GM12878 (cell line): ENCODE results near the gene COBLL1. TPM values are rescaled to one million over a fixed set of nuclear protein-coding genes. Genes with fewer than 3 reads are reported as not detected.

Source experiments
- ATAC-seq: fragments of 200-7000 bp; cut with Tn5 transposase; 3 replicates; pipeline ENCODE4 v1.9.1; 2020; ENCODE audit warnings: mild to moderate bottlenecking, moderate library complexity
- BruUV-seq: library from RNA; stranded (reverse); fragments of 400-500 nt; replicated peaks from 2 replicates; lab custom pipeline; 2021; lab: Mats Ljungman, UMichigan
- CTCF ChIA-PET: fragments of 300-600 bp; sonication (Branson Sonifier 250); formaldehyde crosslinking; extraction: SDS; loops from one replicate; lab custom pipeline; 2021; ENCODE audit warnings: inconsistent platforms; lab: Yijun Ruan, JAX
- POLR2A ChIA-PET: fragments of 350-600 bp; formaldehyde crosslinking; extraction: SDS; loops from one replicate; lab custom pipeline; 2021; ENCODE audit warnings: inconsistent platforms; lab: Charles Lee
- RAD21 ChIA-PET: fragments of 300-600 bp; sonication (Branson Sonifier 250); formaldehyde crosslinking; loops from one replicate; lab custom pipeline; 2023; ENCODE audit warnings: antibody characterized with exemption; ENCODE audit not compliant: unreplicated experiment; lab: Charles Lee
- SMC1A ChIA-PET: fragments of 300-600 bp; sonication (Branson Sonifier 250); formaldehyde crosslinking; loops from one replicate; lab custom pipeline; 2023; ENCODE audit not compliant: unreplicated experiment, uncharacterized antibody; lab: Charles Lee
- DNase-seq: peaks from one replicate; pipeline ENCODE4 v3.0.0-alpha.2; 2011; ENCODE audit warnings: low read depth, low spot score
- FAIRE-seq: peaks from 3 replicates; lab custom pipeline; 2011; peaks lifted over from hg19 to GRCh38; lab: Jason Lieb, UNC
- H2AFZ ChIP-seq: 2 replicates; pipeline ENCODE4 v1.6.0; 2011; ENCODE audit warnings: low read depth, low read length, control low read depth; ENCODE audit not compliant: control insufficient read depth
- H3K27ac ChIP-seq: 2 replicates; pipeline ENCODE4 v1.5.1; 2011; ENCODE audit warnings: control low read depth; ENCODE audit not compliant: control insufficient read depth, insufficient read depth
- H3K27me3 ChIP-seq, 2 experiments: replicated peaks in 1 of 2; 2 replicates each; pipeline versions ENCODE4 v1.6.0 to v1.6.1; 2011; ENCODE audit warnings: low read length in 1 of 2; ENCODE audit not compliant: control insufficient read depth in 2 of 2, insufficient read depth in 2 of 2
- H3K36me3 ChIP-seq, 2 experiments: 2 replicates each; pipeline ENCODE4 v1.5.1; 2011; ENCODE audit warnings: low read length in 1 of 2; ENCODE audit not compliant: control insufficient read depth in 2 of 2, insufficient read depth in 2 of 2
- H3K4me1 ChIP-seq: 2 replicates; pipeline ENCODE4 v1.6.1; 2011; ENCODE audit warnings: mild to moderate bottlenecking, low read length, moderate library complexity, mixed read lengths; ENCODE audit not compliant: control insufficient read depth, insufficient read depth
- H3K4me2 ChIP-seq: 2 replicates; pipeline ENCODE4 v1.6.0; 2011; ENCODE audit warnings: control low read depth; ENCODE audit not compliant: control insufficient read depth, insufficient read depth
- H3K4me3 ChIP-seq: fragments of 200-600 bp; sonication (generic); 2 replicates; pipeline ENCODE4 v1.5.1; 2016
- H3K79me2 ChIP-seq: 2 replicates; pipeline ENCODE4 v1.6.0; 2011; ENCODE audit warnings: low read length; ENCODE audit not compliant: control insufficient read depth, insufficient read depth
- H3K9ac ChIP-seq: 2 replicates; pipeline ENCODE4 v1.8.0; 2011; ENCODE audit warnings: low read length, control low read depth, mixed read lengths; ENCODE audit not compliant: control insufficient read depth, insufficient read depth
- H3K9me3 ChIP-seq: replicated peaks from 3 replicates; pipeline ENCODE4 v1.5.1; 2011; ENCODE audit warnings: mild to moderate bottlenecking, low read length; ENCODE audit not compliant: control insufficient read depth, insufficient read depth
- H4K20me1 ChIP-seq: 2 replicates; pipeline ENCODE4 v1.6.0; 2011; ENCODE audit not compliant: control insufficient read depth, insufficient read depth
- DPF2 ChIP-seq: fragments of 450-650 bp; IDR thresholded peaks from 2 replicates; pipeline ENCODE4 v1.6.1; 2017; ENCODE audit warnings: mild to moderate bottlenecking
- ESRRA ChIP-seq: IDR thresholded peaks from 2 replicates; pipeline ENCODE4 v1.6.1; 2012; ENCODE audit warnings: mild to moderate bottlenecking, low read length, improper control_type of control experiment
- HDAC6 ChIP-seq: fragments of 200-600 bp; sonication (generic); IDR thresholded peaks from one replicate; pipeline ENCODE4 v1.8.0; 2017; ENCODE audit warnings: antibody characterized with exemption; ENCODE audit not compliant: unreplicated experiment
- JUNB ChIP-seq: IDR thresholded peaks from 2 replicates; pipeline ENCODE4 v1.6.1; 2016; ENCODE audit warnings: antibody characterized with exemption, mild to moderate bottlenecking
- KAT2A ChIP-seq: conservative IDR thresholded peaks from 2 replicates; pipeline ENCODE4 v1.6.1; 2011; ENCODE audit warnings: low read depth, low read length; ENCODE audit not compliant: control insufficient read depth
- KDM1A ChIP-seq: fragments of 200-600 bp; sonication (generic); IDR thresholded peaks from 2 replicates; pipeline ENCODE4 v1.6.1; 2016; ENCODE audit warnings: borderline replicate concordance
- MEF2B ChIP-seq: fragments of 450-650 bp; IDR thresholded peaks from 2 replicates; pipeline ENCODE4 v1.6.1; 2018; ENCODE audit warnings: mild to moderate bottlenecking, moderate library complexity; ENCODE audit not compliant: partially characterized antibody, poor library complexity, severe bottlenecking
- NR2F1 ChIP-seq: fragments of 450-650 bp; conservative IDR thresholded peaks from 2 replicates; pipeline ENCODE4 v1.6.1; 2017; ENCODE audit warnings: mild to moderate bottlenecking
- RUNX3 ChIP-seq: IDR thresholded peaks from 2 replicates; pipeline ENCODE4 v1.6.1; 2012; ENCODE audit warnings: low read length, inconsistent platforms
- TARDBP ChIP-seq: IDR thresholded peaks from 2 replicates; pipeline ENCODE4 v1.6.1; 2016; ENCODE audit warnings: borderline replicate concordance
- TBL1XR1 ChIP-seq: IDR thresholded peaks from 2 replicates; pipeline ENCODE4 v1.6.1; 2012; ENCODE audit warnings: low read depth, low read length, improper control_type of control experiment
- YBX1 ChIP-seq: fragments of 450-650 bp; IDR thresholded peaks from 2 replicates; pipeline ENCODE4 v1.6.1; 2016; ENCODE audit warnings: antibody characterized with exemption
- ZNF207 ChIP-seq: fragments of 450-650 bp; IDR thresholded peaks from 2 replicates; pipeline ENCODE4 v1.6.1; 2014; ENCODE audit warnings: antibody characterized with exemption, mild to moderate bottlenecking, borderline replicate concordance
- WGBS: methylation state at CpG from one replicate; pipeline ENCODE4 v1.1.6; 2016; ENCODE audit warnings: low lambda C conversion rate; ENCODE audit not compliant: insufficient replicate concordance, insufficient coverage; ENCODE audit errors: missing lambda C conversion rate; 5-methylcytosine and 5-hydroxymethylcytosine counted together
- in situ Hi-C: fragments of 300-500 bp; cut with MboI; formaldehyde crosslinking; loops from 9 replicates; pipeline ENCODE4 v1.14.3; 2018; ENCODE audit warnings: mixed read lengths
- intact Hi-C: fragments of 100-400 bp; cut with micrococcal nuclease; formaldehyde crosslinking; loops from one replicate; pipeline ENCODE4 v1.14.2; 2022; ENCODE audit not compliant: unreplicated experiment
- polyA plus RNA-seq, 11 experiments: library from polyadenylated mRNA; depleted of rRNA in 4 of 11; unstranded in 6 of 11; stranded (reverse) in 5 of 11; fragments of >200 nt; fragmentation: Nextera tagmentation in 4 of 11; fragmentation: Illumina TruSeq in 1 of 11; extraction: Ambion mirVana in 4 of 11; extraction: Trizol in 1 of 11; gene quantifications; 1 replicate in 1 of 11; 2 replicates in 10 of 11; pipeline versions ENCODE4 v1.2.1 to v1.2.3, GENCODE V29; 2011 to 2016; ENCODE audit warnings: inconsistent platforms in 2 of 11, missing spikeins in 2 of 11, low read depth in 1 of 11
- total RNA-seq, 4 experiments: library from RNA; depleted of rRNA in 3 of 4; stranded (reverse); fragments of >200 nt in 3 of 4; fragmentation: Illumina TruSeq in 1 of 4; extraction: Trizol in 1 of 4; gene quantifications; 2 replicates each; pipeline versions ENCODE4 v1.2.1 to v1.2.3, GENCODE V29; 2013 to 2021
- TF ChIP-seq, protein P1 (sequence below): fragments of 450-650 bp; IDR thresholded peaks from 2 replicates; pipeline ENCODE4 v1.6.1; 2017; ENCODE audit warnings: low read depth, mild to moderate bottlenecking, moderate library complexity
- TF ChIP-seq, protein P2 (sequence below): IDR thresholded peaks from 2 replicates; pipeline ENCODE4 v1.6.1; 2011; ENCODE audit warnings: low read depth, low read length, improper control_type of control experiment, borderline replicate concordance
- TF ChIP-seq, protein P3 (sequence below): fragments of 150-350 bp; IDR thresholded peaks from 2 replicates; pipeline ENCODE4 v1.6.1; 2014; ENCODE audit warnings: mild to moderate bottlenecking, low read depth, low read length

Gene COBLL1
- total and polyA plus RNA-seq, 10 of the 15 experiments (the other 5 are each of a cell fraction or from before 2014, with no cell fraction given), result 0.46 TPM; not detected in 9

DNA sequence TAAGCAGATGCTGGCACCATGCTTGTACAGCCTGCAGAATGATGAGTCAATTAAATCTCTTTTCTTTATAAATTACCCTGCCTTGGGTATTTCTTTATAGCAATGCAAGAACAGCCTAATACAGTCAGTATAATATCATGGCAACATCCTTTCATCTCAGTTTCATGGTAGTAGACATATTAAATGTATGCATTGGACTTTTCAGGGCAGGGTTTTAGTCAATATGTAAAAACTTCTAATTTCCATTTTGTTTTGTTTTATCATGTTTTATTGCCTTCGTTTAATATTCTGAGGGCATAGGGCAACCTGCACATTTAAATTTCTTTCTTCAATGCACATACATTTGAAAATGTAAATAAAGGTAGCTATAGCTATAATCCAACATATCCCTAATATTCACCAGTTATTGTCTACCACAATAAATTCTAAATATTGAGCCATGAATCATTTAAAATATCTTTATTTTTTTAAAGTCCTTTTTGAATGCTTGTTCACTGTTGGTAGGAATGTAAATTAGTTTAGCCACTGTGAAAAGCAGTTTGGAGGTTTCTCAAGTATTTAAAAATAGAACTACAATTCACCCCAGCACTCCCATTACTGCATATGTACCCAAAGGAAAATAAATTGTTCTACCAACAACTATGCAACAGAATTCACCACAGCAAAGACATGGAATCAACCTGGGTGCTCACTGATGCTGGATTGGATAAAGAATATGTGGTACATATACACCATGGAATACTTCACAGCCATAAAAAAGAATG is 178.6 kb downstream of the COBLL1 start:
- FAIRE-seq (no peak), DNase-seq (no peak), ATAC-seq (no peak)
- H2AFZ ChIP-seq, result no peak overlapping the region
- POLR2A ChIA-PET, result no interaction called here
- H3K9ac ChIP-seq, result no peak overlapping the region
- BruUV-seq, result no TSS peak
- SMC1A ChIA-PET, result no interaction called here
- H3K4me2 ChIP-seq, result no peak overlapping the region
- CTCF ChIA-PET, result no interaction called here
- H3K4me1 ChIP-seq, result no peaks in the 10 kb centered on the region
- H3K36me3 ChIP-seq, result no peaks in the 10 kb centered on the region
- RAD21 ChIA-PET, result no interaction called here
- H3K27ac ChIP-seq, result no peak overlapping the region
- no peak overlapping the region for H3K4me3 ChIP-seq
- H3K79me2 ChIP-seq, result no peaks in the 10 kb centered on the region
- 12% methylated on average over 1 of the region's 1 CpG for WGBS
- intact Hi-C loops (no loop called here), in situ Hi-C loops (no loop called here)
- H3K27me3 ChIP-seq, result no peaks in the 10 kb centered on the region
- TF ChIP-seq, protein P1, sequence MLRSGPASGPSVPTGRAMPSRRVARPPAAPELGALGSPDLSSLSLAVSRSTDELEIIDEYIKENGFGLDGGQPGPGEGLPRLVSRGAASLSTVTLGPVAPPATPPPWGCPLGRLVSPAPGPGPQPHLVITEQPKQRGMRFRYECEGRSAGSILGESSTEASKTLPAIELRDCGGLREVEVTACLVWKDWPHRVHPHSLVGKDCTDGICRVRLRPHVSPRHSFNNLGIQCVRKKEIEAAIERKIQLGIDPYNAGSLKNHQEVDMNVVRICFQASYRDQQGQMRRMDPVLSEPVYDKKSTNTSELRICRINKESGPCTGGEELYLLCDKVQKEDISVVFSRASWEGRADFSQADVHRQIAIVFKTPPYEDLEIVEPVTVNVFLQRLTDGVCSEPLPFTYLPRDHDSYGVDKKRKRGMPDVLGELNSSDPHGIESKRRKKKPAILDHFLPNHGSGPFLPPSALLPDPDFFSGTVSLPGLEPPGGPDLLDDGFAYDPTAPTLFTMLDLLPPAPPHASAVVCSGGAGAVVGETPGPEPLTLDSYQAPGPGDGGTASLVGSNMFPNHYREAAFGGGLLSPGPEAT, result no peak
- no peak for TF ChIP-seq RUNX3
- TF ChIP-seq ZNF207, result no peak
- TF ChIP-seq ESRRA, result no peak
- TF ChIP-seq YBX1, result no peak
- TF ChIP-seq TBL1XR1, result no peak
- TF ChIP-seq MEF2B, result no peak
- TF ChIP-seq, protein P2, sequence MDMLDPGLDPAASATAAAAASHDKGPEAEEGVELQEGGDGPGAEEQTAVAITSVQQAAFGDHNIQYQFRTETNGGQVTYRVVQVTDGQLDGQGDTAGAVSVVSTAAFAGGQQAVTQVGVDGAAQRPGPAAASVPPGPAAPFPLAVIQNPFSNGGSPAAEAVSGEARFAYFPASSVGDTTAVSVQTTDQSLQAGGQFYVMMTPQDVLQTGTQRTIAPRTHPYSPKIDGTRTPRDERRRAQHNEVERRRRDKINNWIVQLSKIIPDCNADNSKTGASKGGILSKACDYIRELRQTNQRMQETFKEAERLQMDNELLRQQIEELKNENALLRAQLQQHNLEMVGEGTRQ, result no peak
- no peak for TF ChIP-seq KAT2A
- no peak for TF ChIP-seq JUNB
- TF ChIP-seq, protein P3, sequence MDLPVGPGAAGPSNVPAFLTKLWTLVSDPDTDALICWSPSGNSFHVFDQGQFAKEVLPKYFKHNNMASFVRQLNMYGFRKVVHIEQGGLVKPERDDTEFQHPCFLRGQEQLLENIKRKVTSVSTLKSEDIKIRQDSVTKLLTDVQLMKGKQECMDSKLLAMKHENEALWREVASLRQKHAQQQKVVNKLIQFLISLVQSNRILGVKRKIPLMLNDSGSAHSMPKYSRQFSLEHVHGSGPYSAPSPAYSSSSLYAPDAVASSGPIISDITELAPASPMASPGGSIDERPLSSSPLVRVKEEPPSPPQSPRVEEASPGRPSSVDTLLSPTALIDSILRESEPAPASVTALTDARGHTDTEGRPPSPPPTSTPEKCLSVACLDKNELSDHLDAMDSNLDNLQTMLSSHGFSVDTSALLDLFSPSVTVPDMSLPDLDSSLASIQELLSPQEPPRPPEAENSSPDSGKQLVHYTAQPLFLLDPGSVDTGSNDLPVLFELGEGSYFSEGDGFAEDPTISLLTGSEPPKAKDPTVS, result no peak
- TF ChIP-seq NR2F1, result no peak
- no peak for TF ChIP-seq DPF2
- TF ChIP-seq TARDBP, result no peak
- TF ChIP-seq HDAC6, result no peak
- no peak for TF ChIP-seq KDM1A
- no peaks in the 10 kb centered on the region for H4K20me1 ChIP-seq
- no peaks in the 10 kb centered on the region for H3K9me3 ChIP-seq
